PC-9 (cell line): ENCODE data around the gene GRIFIN. TPM values are rescaled to one million over a fixed set of nuclear protein-coding genes. Genes with fewer than 3 reads are reported as not detected.
A peak's percentile ranks its signal among the peaks of the same experiment; 100 is the strongest.

Experiments used
- BruUV-seq: library from RNA; stranded (reverse); fragments of 400-500 nt; replicated peaks from 2 replicates; lab custom pipeline; 2021; lab: Mats Ljungman, UMichigan
- CTCF ChIA-PET: fragments of 300-600 bp; sonication (Branson Sonifier 250); formaldehyde crosslinking; loops from one replicate; lab custom pipeline; 2022; ENCODE audit warnings: antibody characterized with exemption; lab: Charles Lee
- POLR2A ChIA-PET: fragments of 300-600 bp; sonication (Branson Sonifier 250); formaldehyde crosslinking; loops from one replicate; lab custom pipeline; 2022; ENCODE audit warnings: antibody characterized with exemption; ENCODE audit not compliant: unreplicated experiment; lab: Charles Lee
- DNase-seq, 2 experiments: peaks; one replicate each; pipeline versions ENCODE4 v3.0.0 to v3.0.0-alpha.2; 2015 to 2022; ENCODE audit warnings: mixed read lengths in 1 of 2
- H2AFZ ChIP-seq: fragments of 200-600 bp; sonication (generic); 2 replicates; pipeline ENCODE4 v1.8.1; 2017; ENCODE audit warnings: antibody characterized with exemption
- H3F3A ChIP-seq: fragments of 200-600 bp; sonication (generic); 2 replicates; pipeline ENCODE4 v1.8.1; 2017; ENCODE audit warnings: antibody characterized with exemption, mild to moderate bottlenecking, low read depth; ENCODE audit not compliant: insufficient read depth
- H3K27ac ChIP-seq: fragments of 200-600 bp; sonication (generic); 2 replicates; pipeline ENCODE4 v1.6.1; 2016; ENCODE audit warnings: mixed run types
- H3K27me3 ChIP-seq: fragments of 200-600 bp; sonication (generic); 2 replicates; pipeline ENCODE4 v1.6.1; 2016; ENCODE audit warnings: low read depth, mixed run types; ENCODE audit not compliant: insufficient read depth
- H3K36me3 ChIP-seq: fragments of 200-600 bp; sonication (generic); 2 replicates; pipeline ENCODE4 v1.6.1; 2016; ENCODE audit warnings: low read depth, mixed run types
- H3K4me1 ChIP-seq: fragments of 200-600 bp; sonication (generic); replicated peaks from 2 replicates; pipeline ENCODE4 v1.6.1; 2016; ENCODE audit warnings: mixed run types; ENCODE audit not compliant: insufficient read depth
- H3K4me2 ChIP-seq: fragments of 200-600 bp; sonication (generic); 2 replicates; pipeline ENCODE4 v1.6.1; 2017; ENCODE audit warnings: mixed run types
- H3K4me3 ChIP-seq: fragments of 200-600 bp; sonication (generic); 2 replicates; pipeline ENCODE4 v1.6.1; 2016; ENCODE audit warnings: mixed run types
- H3K79me2 ChIP-seq: fragments of 200-600 bp; sonication (generic); 2 replicates; pipeline ENCODE4 v1.6.1; 2017; ENCODE audit warnings: low read depth, mixed run types
- H3K9me2 ChIP-seq: fragments of 200-600 bp; sonication (generic); 2 replicates; pipeline ENCODE4 v1.8.1; 2017; ENCODE audit warnings: mild to moderate bottlenecking; ENCODE audit not compliant: insufficient read depth
- H3K9me3 ChIP-seq: fragments of 200-600 bp; sonication (generic); 2 replicates; pipeline ENCODE4 v1.8.1; 2016; ENCODE audit warnings: low read depth; ENCODE audit not compliant: insufficient read depth
- H4K20me1 ChIP-seq: fragments of 200-600 bp; sonication (generic); 2 replicates; pipeline ENCODE4 v1.8.1; 2017; ENCODE audit not compliant: insufficient read depth
- EZH2 ChIP-seq: fragments of 200-600 bp; sonication (generic); IDR thresholded peaks from 2 replicates; pipeline ENCODE4 v1.8.0; 2017; ENCODE audit warnings: antibody characterized with exemption, low read depth
- intact Hi-C: fragments of 100-400 bp; cut with micrococcal nuclease; formaldehyde crosslinking; loops from one replicate; pipeline ENCODE4 v1.10.0; 2022; ENCODE audit not compliant: unreplicated experiment
- total RNA-seq: library from RNA; stranded (reverse); gene quantifications from 2 replicates; pipeline ENCODE4 v1.2.3, GENCODE V29; 2021
- TF ChIP-seq, protein P1 (sequence below): fragments of 200-600 bp; sonication (generic); conservative IDR thresholded peaks from 2 replicates; pipeline ENCODE4 v1.6.1; 2017; ENCODE audit warnings: mixed run types, antibody characterized with exemption, mild to moderate bottlenecking, moderate library complexity

The GRIFIN gene
- total RNA-seq, 1 experiment from 2014 or later = not detected

- H3K79me2 ChIP-seq = no peaks in the 10 kb centered on the region
- no peaks in the 10 kb centered on the region for H3K36me3 ChIP-seq
- CTCF ChIA-PET = no interaction called here
- H3K27ac ChIP-seq = no peak overlapping the region
- BruUV-seq = no TSS peak
- POLR2A ChIA-PET = no interaction called here
- no peaks in the 10 kb centered on the region for H3K9me2 ChIP-seq
- DNase-seq = no peak
- TF ChIP-seq EZH2 = no peak
- TF ChIP-seq, protein P1, sequence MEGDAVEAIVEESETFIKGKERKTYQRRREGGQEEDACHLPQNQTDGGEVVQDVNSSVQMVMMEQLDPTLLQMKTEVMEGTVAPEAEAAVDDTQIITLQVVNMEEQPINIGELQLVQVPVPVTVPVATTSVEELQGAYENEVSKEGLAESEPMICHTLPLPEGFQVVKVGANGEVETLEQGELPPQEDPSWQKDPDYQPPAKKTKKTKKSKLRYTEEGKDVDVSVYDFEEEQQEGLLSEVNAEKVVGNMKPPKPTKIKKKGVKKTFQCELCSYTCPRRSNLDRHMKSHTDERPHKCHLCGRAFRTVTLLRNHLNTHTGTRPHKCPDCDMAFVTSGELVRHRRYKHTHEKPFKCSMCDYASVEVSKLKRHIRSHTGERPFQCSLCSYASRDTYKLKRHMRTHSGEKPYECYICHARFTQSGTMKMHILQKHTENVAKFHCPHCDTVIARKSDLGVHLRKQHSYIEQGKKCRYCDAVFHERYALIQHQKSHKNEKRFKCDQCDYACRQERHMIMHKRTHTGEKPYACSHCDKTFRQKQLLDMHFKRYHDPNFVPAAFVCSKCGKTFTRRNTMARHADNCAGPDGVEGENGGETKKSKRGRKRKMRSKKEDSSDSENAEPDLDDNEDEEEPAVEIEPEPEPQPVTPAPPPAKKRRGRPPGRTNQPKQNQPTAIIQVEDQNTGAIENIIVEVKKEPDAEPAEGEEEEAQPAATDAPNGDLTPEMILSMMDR = 0 out of 2 replicates have a peak, but pooled peaks have one; percentile 15
- H2AFZ ChIP-seq = no peak overlapping the region
- peaks cover 19% of the 10 kb centered on the region; the same call in 1 of the 2 replicates for H3F3A ChIP-seq
- peaks cover 3% of the 10 kb centered on the region; the same call in 1 of the 2 replicates for H3K27me3 ChIP-seq
- no peaks in the 10 kb centered on the region for H3K9me3 ChIP-seq
- H3K4me2 ChIP-seq = no peak overlapping the region
- intact Hi-C loops = loop anchor here (5.0 kb wide), 2 partner anchors 47 to 82 kb away; partner anchors contain the start of genes BRAT1 and IQCE
- H3K4me1 ChIP-seq = peaks cover 13% of the 10 kb centered on the region
- H3K4me3 ChIP-seq = no peak overlapping the region
- H4K20me1 ChIP-seq = no peaks in the 10 kb centered on the region
Measured at GRCh38 chr7:2474813-2475677, 1.2 kb downstream of the GRIFIN start.

DNA sequence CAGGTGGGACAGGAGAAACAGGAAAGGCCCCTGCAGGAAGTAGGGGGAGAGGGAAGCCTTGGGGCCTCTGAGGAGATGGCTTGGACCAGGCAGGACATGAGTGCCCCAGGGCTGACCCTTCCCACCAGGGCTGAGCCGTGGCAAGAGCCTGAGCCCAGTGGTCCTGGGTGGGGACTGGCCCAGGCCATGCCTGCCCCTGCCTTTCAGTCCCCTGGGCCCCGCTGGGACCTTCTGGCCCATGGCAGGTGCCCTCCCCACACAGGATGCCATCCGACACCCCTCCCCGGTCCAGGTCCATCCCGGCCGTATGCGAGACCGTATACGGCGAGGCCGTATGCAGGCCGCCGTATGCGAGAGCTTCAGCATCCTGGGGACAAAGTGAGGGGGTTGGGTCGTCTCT is 2.0 kb downstream of the GRIFIN start:
- Histone ChIP-seq H3K9me2 (no peaks in the 10 kb centered on the region), H3K36me3 (no peaks in the 10 kb centered on the region), H3K4me1 (peaks cover 13% of the 10 kb centered on the region), H3K4me2 (no peak overlapping the region), H3K27me3 (peaks cover 3% of the 10 kb centered on the region; the same call in 1 of the 2 replicates), H3K27ac (no peak overlapping the region), H4K20me1 (no peaks in the 10 kb centered on the region), H3K4me3 (no peak overlapping the region), H2AFZ (no peak overlapping the region), H3F3A (peaks cover 19% of the 10 kb centered on the region; the same call in 1 of the 2 replicates), H3K79me2 (no peaks in the 10 kb centered on the region), H3K9me3 (no peaks in the 10 kb centered on the region)
- CTCF ChIA-PET = interaction anchor here (0.5 to 0.6 kb wide), 2 partner anchors 15 to 24 kb away, joined by 7 to 8 read pairs; no protein-coding TSS in a partner anchor
- intact Hi-C loops = no loop called here
- no peak for DNase-seq
- TF ChIP-seq, protein P1 = no peak
- no peak for TF ChIP-seq EZH2
- no TSS peak for BruUV-seq
- POLR2A ChIA-PET = no interaction called here

DNA sequence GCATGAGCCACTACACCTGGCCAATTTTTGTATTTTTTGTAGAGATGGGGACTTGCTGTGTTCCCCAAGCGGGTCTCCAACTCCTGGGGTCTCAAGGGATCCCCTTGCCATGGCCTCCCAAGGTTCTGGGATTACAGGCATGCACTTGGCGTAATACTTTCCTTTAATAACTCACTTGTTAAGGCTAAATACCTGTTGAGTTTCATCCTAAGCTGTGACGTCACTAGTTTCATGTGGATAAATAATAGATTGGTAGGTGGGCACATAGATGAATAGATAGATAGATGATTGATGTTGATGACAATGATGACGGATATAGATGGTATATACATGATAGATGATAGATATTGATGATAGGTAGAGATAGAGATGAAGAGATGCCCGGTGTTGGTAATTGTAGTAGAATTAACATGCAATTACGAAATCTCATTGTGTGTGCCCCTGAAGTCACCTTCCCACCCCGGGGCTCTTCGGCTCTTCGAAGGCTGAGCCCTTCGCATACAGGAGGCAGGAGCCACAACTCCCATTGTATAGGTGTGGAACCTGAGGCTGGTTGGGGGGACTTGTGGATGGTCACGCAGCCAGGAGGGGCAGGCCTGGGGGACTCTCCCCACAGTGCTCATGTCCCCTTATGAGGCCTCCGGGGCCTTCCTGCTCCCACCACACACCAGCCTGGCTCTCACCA is 2.6 kb downstream of the GRIFIN start:
- Histone ChIP-seq H3K36me3 (no peaks in the 10 kb centered on the region), H2AFZ (no peak overlapping the region), H3K4me2 (no peak overlapping the region), H3K4me3 (no peak overlapping the region), H3K79me2 (no peaks in the 10 kb centered on the region), H3F3A (peaks cover 19% of the 10 kb centered on the region; the same call in 1 of the 2 replicates), H4K20me1 (no peaks in the 10 kb centered on the region), H3K27ac (no peak overlapping the region), H3K27me3 (peaks cover 3% of the 10 kb centered on the region; the same call in 1 of the 2 replicates), H3K9me2 (no peaks in the 10 kb centered on the region), H3K9me3 (no peaks in the 10 kb centered on the region), H3K4me1 (peaks cover 13% of the 10 kb centered on the region)
- DNase-seq = no peak
- BruUV-seq = no TSS peak
- POLR2A ChIA-PET = no interaction called here
- CTCF ChIA-PET = interaction anchor here (0.5 to 0.6 kb wide), 3 partner anchors 15 to 271 kb away, joined by 4 to 8 read pairs (median 7); no protein-coding TSS in a partner anchor
- intact Hi-C loops = no loop called here
- no peak for TF ChIP-seq EZH2
- TF ChIP-seq, protein P1 = no peak
